ENCODE measurements around the gene BTK. TPM values are rescaled to one million over a fixed set of nuclear protein-coding genes. Genes with fewer than 3 reads are reported as not detected.

BTK gene
- total RNA-seq, 1 donor from 2014 or later, result under 0.01 TPM

GRCh38 chrX:101399825-101400224, 13.8 kb upstream of the BTK start:
- Histone ChIP-seq H3K27me3 (ENCODE audit: control insufficient read depth, insufficient read depth, low read length) (no peaks in the 10 kb centered on the region), H3K4me3 (ENCODE audit: low read depth, low read length) (no peak overlapping the region), H3K36me3 (ENCODE audit: control insufficient read depth, insufficient read depth, low read length) (no peaks in the 10 kb centered on the region)
- FAIRE-seq, result no peak
- DNase-seq (ENCODE audit: low read depth), result no peak
- no peak for TF ChIP-seq CTCF (IDR thresholded peaks at IDR 0.05; ENCODE audit: insufficient read depth, low read length, severe bottlenecking)

- FAIRE-seq (no peak), DNase-seq (ENCODE audit: low read depth) (no peak)
- no peak for TF ChIP-seq CTCF (IDR thresholded peaks at IDR 0.05; ENCODE audit: insufficient read depth, low read length, severe bottlenecking)
- Histone ChIP-seq H3K4me3 (ENCODE audit: low read depth, low read length) (no peak overlapping the region), H3K27me3 (ENCODE audit: control insufficient read depth, insufficient read depth, low read length) (no peaks in the 10 kb centered on the region), H3K36me3 (ENCODE audit: control insufficient read depth, insufficient read depth, low read length) (peaks cover 1% of the 10 kb centered on the region)
These were observed 12.7 kb upstream of the BTK start for GRCh38 chrX:101398694-101399093.

GRCh38 chrX:101397779-101398178, 11.8 kb upstream of the BTK start:
- FAIRE-seq, result no peak

GRCh38 chrX:101395789-101396188, 9.8 kb upstream of the BTK start:
- no peak for FAIRE-seq
- no peak overlapping the region for H3K4me3 ChIP-seq (ENCODE audit: low read depth, low read length)

More at GRCh38 chrX:101397779-101398178, 11.8 kb upstream of the BTK start:
- Histone ChIP-seq H3K27me3 (ENCODE audit: control insufficient read depth, insufficient read depth, low read length) (no peaks in the 10 kb centered on the region), H3K36me3 (ENCODE audit: control insufficient read depth, insufficient read depth, low read length) (peaks cover 1% of the 10 kb centered on the region), H3K4me3 (ENCODE audit: low read depth, low read length) (no peak overlapping the region)
- DNase-seq (ENCODE audit: low read depth), result no peak
- no peak for TF ChIP-seq CTCF (IDR thresholded peaks at IDR 0.05; ENCODE audit: insufficient read depth, low read length, severe bottlenecking)

GRCh38 chrX:101394372-101394771, 8.4 kb upstream of the BTK start:
- no peak for TF ChIP-seq CTCF (IDR thresholded peaks at IDR 0.05; ENCODE audit: insufficient read depth, low read length, severe bottlenecking)
- Histone ChIP-seq H3K4me3 (ENCODE audit: low read depth, low read length) (no peak overlapping the region), H3K27me3 (ENCODE audit: control insufficient read depth, insufficient read depth, low read length) (no peaks in the 10 kb centered on the region), H3K36me3 (ENCODE audit: control insufficient read depth, insufficient read depth, low read length) (peaks cover 5% of the 10 kb centered on the region)
- FAIRE-seq (no peak), DNase-seq (ENCODE audit: low read depth) (no peak)

More at GRCh38 chrX:101395789-101396188, 9.8 kb upstream of the BTK start:
- Histone ChIP-seq H3K27me3 (ENCODE audit: control insufficient read depth, insufficient read depth, low read length) (no peaks in the 10 kb centered on the region), H3K36me3 (ENCODE audit: control insufficient read depth, insufficient read depth, low read length) (peaks cover 5% of the 10 kb centered on the region)
- peak; percentile 36 for DNase-seq (ENCODE audit: low read depth)
- no peak for TF ChIP-seq CTCF (IDR thresholded peaks at IDR 0.05; ENCODE audit: insufficient read depth, low read length, severe bottlenecking)
